H9 (cell line): Measurements from ENCODE around the gene GLYR1. TPM values are rescaled to one million over a fixed set of nuclear protein-coding genes. Genes with fewer than 3 reads are reported as not detected.

Experiments
- DNase-seq: peaks from one replicate; pipeline ENCODE4 v3.0.0-alpha.2; 2017
- H2AFZ ChIP-seq: one replicate; pipeline ENCODE4 v1.6.1; 2013; ENCODE audit warnings: mild to moderate bottlenecking, low read length, control low read depth, moderate library complexity
- H2AK5ac ChIP-seq: 2 replicates; pipeline ENCODE4 v1.6.1; 2013; ENCODE audit warnings: low read length, control low read depth, mixed read lengths; ENCODE audit not compliant: insufficient read length
- H2BK120ac ChIP-seq: one replicate; pipeline ENCODE4 v1.6.1; 2013; ENCODE audit warnings: low read depth, mild to moderate bottlenecking, low read length, control low read depth, inconsistent platforms; ENCODE audit not compliant: poor library complexity, severe bottlenecking
- H2BK12ac ChIP-seq: 2 replicates; pipeline ENCODE4 v1.6.1; 2013; ENCODE audit warnings: low read length, control low read depth, mixed read lengths, low read depth; ENCODE audit not compliant: insufficient read length
- H2BK15ac ChIP-seq: 2 replicates; pipeline ENCODE4 v1.6.1; 2013; ENCODE audit warnings: low read depth, low read length, control low read depth
- H2BK20ac ChIP-seq: one replicate; pipeline ENCODE4 v1.6.1; 2013; ENCODE audit warnings: low read depth, mild to moderate bottlenecking, low read length, control low read depth, inconsistent platforms; ENCODE audit not compliant: poor library complexity, severe bottlenecking
- H2BK5ac ChIP-seq: 2 replicates; pipeline ENCODE4 v1.6.1; 2013; ENCODE audit warnings: low read length, control low read depth, mixed read lengths; ENCODE audit not compliant: insufficient read length
- H3K14ac ChIP-seq: 2 replicates; pipeline ENCODE4 v1.6.1; 2013; ENCODE audit warnings: low read length, control low read depth; ENCODE audit not compliant: insufficient read depth
- H3K18ac ChIP-seq: 2 replicates; pipeline ENCODE4 v1.6.1; 2013; ENCODE audit warnings: low read depth, mild to moderate bottlenecking, mixed read lengths, low read length, control low read depth; ENCODE audit not compliant: insufficient read length
- H3K23ac ChIP-seq: 2 replicates; pipeline ENCODE4 v1.6.1; 2013; ENCODE audit warnings: low read length, control low read depth, mixed read lengths, low read depth; ENCODE audit not compliant: insufficient read length
- H3K23me2 ChIP-seq: 2 replicates; pipeline ENCODE4 v1.6.1; 2013; ENCODE audit warnings: low read depth, mild to moderate bottlenecking, mixed read lengths, low read length, control low read depth; ENCODE audit not compliant: insufficient read length, poor library complexity, severe bottlenecking
- H3K27ac ChIP-seq: 2 replicates; pipeline ENCODE4 v1.5.1; 2013; ENCODE audit warnings: low read length, control low read depth, mixed read lengths, low read depth; ENCODE audit not compliant: insufficient read length
- H3K27me3 ChIP-seq: 2 replicates; pipeline ENCODE4 v1.6.1; 2013; ENCODE audit warnings: low read length, control low read depth, inconsistent platforms; ENCODE audit not compliant: insufficient read depth
- H3K4ac ChIP-seq: 2 replicates; pipeline ENCODE4 v1.6.1; 2013; ENCODE audit warnings: low read depth, mild to moderate bottlenecking, control low read depth, inconsistent platforms, low read length, moderate library complexity
- H3K4me1 ChIP-seq: 2 replicates; pipeline ENCODE4 v1.6.1; 2013; ENCODE audit warnings: low read length, control low read depth, inconsistent platforms; ENCODE audit not compliant: insufficient read depth
- H3K4me2 ChIP-seq: 2 replicates; pipeline ENCODE4 v1.6.1; 2013; ENCODE audit warnings: low read length, control low read depth, mixed read lengths; ENCODE audit not compliant: insufficient read length, insufficient read depth
- H3K56ac ChIP-seq: 2 replicates; pipeline ENCODE4 v1.6.1; 2013; ENCODE audit warnings: low read depth, mild to moderate bottlenecking, mixed read lengths, low read length, control low read depth; ENCODE audit not compliant: insufficient read length
- H3K79me1 ChIP-seq: 2 replicates; pipeline ENCODE4 v1.6.1; 2013; ENCODE audit warnings: low read depth, mild to moderate bottlenecking, moderate library complexity, low read length, control low read depth, inconsistent platforms; ENCODE audit not compliant: insufficient read depth, poor library complexity, severe bottlenecking
- H3K79me2 ChIP-seq: 2 replicates; pipeline ENCODE4 v1.6.1; 2013; ENCODE audit warnings: low read length, control low read depth, inconsistent platforms; ENCODE audit not compliant: insufficient read depth
- H3K9ac ChIP-seq: 2 replicates; pipeline ENCODE4 v1.6.1; 2013; ENCODE audit warnings: low read length, control low read depth, mixed read lengths; ENCODE audit not compliant: insufficient read length; ENCODE audit errors: extremely low read depth
- H3K9me3 ChIP-seq: one replicate; pipeline ENCODE4 v1.6.1; 2013; ENCODE audit warnings: low read depth, low read length, inconsistent platforms; ENCODE audit not compliant: control insufficient read depth
- H3T11ph ChIP-seq: one replicate; pipeline ENCODE4 v1.6.1; 2013; ENCODE audit warnings: mild to moderate bottlenecking, low read length, control low read depth, inconsistent platforms
- H4K20me1 ChIP-seq: one replicate; pipeline ENCODE4 v1.6.1; 2013; ENCODE audit not compliant: control insufficient read depth, insufficient read length, insufficient read depth
- H4K5ac ChIP-seq: 2 replicates; pipeline ENCODE4 v1.6.1; 2013; ENCODE audit warnings: low read depth, mild to moderate bottlenecking, mixed read lengths, low read length, control low read depth; ENCODE audit not compliant: insufficient read length
- H4K8ac ChIP-seq: replicated peaks from 2 replicates; pipeline ENCODE4 v1.6.1; 2013; ENCODE audit warnings: low read length, control low read depth, mixed read lengths, low read depth; ENCODE audit not compliant: insufficient read length
- H4K91ac ChIP-seq: 2 replicates; pipeline ENCODE4 v1.6.1; 2013; ENCODE audit warnings: low read depth, mild to moderate bottlenecking, moderate library complexity, mixed read lengths, low read length, control low read depth; ENCODE audit not compliant: insufficient read length
- H3K27ac Mint-ChIP-seq, 3 experiments: 2 replicates in 2 of 3; 3 replicates in 1 of 3; pipeline ENCODE4 v1.8.0; 2020 to 2021; ENCODE audit warnings: mixed read lengths in 3 of 3, mild to moderate bottlenecking in 1 of 3, moderate library complexity in 1 of 3
- H3K27me3 Mint-ChIP-seq: 2 replicates; pipeline ENCODE4 v1.8.0; 2021; ENCODE audit warnings: low read depth, mild to moderate bottlenecking, moderate library complexity, mixed read lengths
- H3K36me3 Mint-ChIP-seq, 3 experiments: 2 replicates in 2 of 3; 3 replicates in 1 of 3; pipeline ENCODE4 v1.8.0; 2020 to 2021; ENCODE audit warnings: low read depth in 3 of 3, mixed read lengths in 3 of 3; ENCODE audit not compliant: insufficient read depth in 1 of 3
- H3K4me1 Mint-ChIP-seq, 2 experiments: 2 replicates each; pipeline ENCODE4 v1.8.0; 2020; ENCODE audit warnings: mixed read lengths in 2 of 2
- H3K4me3 Mint-ChIP-seq, 2 experiments: 2 replicates in 1 of 2; 3 replicates in 1 of 2; pipeline ENCODE4 v1.8.0; 2020 to 2021; ENCODE audit warnings: mild to moderate bottlenecking in 2 of 2, mixed read lengths in 2 of 2, moderate library complexity in 1 of 2
- H3K9me3 Mint-ChIP-seq, 2 experiments: 2 replicates in 1 of 2; 3 replicates in 1 of 2; pipeline ENCODE4 v1.8.0; 2020; ENCODE audit warnings: mild to moderate bottlenecking in 2 of 2, mixed read lengths in 2 of 2, moderate library complexity in 1 of 2
- WGBS: extraction: QIAGEN DNeasy Blood & Tissue Kit; methylation state at CpG from one replicate; pipeline ENCODE4 v1.1.7; 2013; ENCODE audit warnings: missing lambda C conversion rate, low lambda C conversion rate, mixed read lengths; ENCODE audit not compliant: insufficient read length; ENCODE audit errors: extremely low coverage; 5-methylcytosine and 5-hydroxymethylcytosine counted together
- total RNA-seq: library from RNA; stranded (reverse); gene quantifications from 2 replicates; pipeline ENCODE4 v1.2.1, GENCODE V29; 2021
- TF ChIP-seq, protein P1 (sequence below): fragments of 200-600 bp; sonication (generic); conservative IDR thresholded peaks from 3 replicates; pipeline ENCODE4 v1.8.0; 2021; ENCODE audit warnings: antibody characterized with exemption, mild to moderate bottlenecking

GLYR1 gene
- total RNA-seq, 1 experiment from 2014 or later: 114 TPM

DNA sequence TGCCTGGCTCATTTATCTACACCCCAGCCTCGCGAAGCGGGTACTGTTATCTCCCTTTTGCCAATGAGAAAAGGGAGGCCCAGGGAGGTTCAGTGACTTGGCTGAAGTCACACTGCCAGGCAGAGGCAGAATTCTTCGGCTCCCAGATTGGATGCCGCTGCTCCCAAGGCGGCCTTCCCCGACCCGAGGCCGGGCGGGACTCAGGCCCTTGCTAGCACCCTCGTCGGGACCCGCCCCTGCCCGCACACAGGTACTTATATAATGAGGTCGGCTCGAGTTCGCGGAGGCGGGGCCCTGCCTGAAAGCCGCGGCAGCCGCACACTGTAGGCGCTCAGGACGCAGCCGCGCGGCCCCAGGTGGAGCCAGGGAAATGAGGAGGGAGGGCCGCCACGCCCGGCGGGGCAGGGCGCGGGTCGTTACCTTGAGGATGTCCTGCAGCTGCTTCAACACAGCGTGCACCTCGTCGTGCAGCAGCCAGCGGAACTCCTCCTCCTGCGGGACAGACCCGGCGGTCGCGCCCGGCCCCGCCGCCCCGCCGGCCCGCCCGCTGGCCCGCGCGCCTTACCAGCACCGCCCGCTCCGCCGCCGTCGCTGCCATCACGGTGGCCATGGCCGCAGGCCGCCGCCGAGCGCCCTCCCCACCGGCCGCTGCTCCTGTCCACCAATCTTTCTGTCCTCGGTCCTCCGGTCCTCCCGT lies 45.0 kb downstream of the GLYR1 start, which contains the start of gene ROGDI:
TSS of gene ROGDI (minus strand) at position 672 of the 697 bp plus-strand sequence. CDS start at position 610, 62 bp downstream.
- Histone ChIP-seq H2AFZ (no peak within 1 kb of the TSS), H4K8ac (no peak within 1 kb of the TSS), H3K27me3 (no peaks in the 10 kb centered on the region), H3K79me2 (no peaks in the 10 kb centered on the region), H3K9me3 (no peaks in the 10 kb centered on the region), H2BK5ac (no peak within 1 kb of the TSS), H3K23me2 (peaks cover 7% of the 10 kb centered on the region), H3K27ac (no peak within 1 kb of the TSS), H2BK20ac (no peak within 1 kb of the TSS), H2BK15ac (no peak within 1 kb of the TSS), H3K4me2 (peak within 1 kb of the TSS; percentile 83), H3K18ac (peak within 1 kb of the TSS; percentile 65), H2BK12ac (no peak within 1 kb of the TSS), H3K56ac (no peak within 1 kb of the TSS), H3T11ph (no peak within 1 kb of the TSS), H4K91ac (no peak within 1 kb of the TSS), H2BK120ac (no peak within 1 kb of the TSS), H4K20me1 (no peaks in the 10 kb centered on the region), H3K23ac (no peak within 1 kb of the TSS), H4K5ac (no peak within 1 kb of the TSS), H3K9ac (peak within 1 kb of the TSS; percentile 66), H3K4ac (no peak within 1 kb of the TSS), H3K79me1 (no peaks in the 10 kb centered on the region), H2AK5ac (no peak within 1 kb of the TSS), H3K14ac (peak within 1 kb of the TSS; percentile 85), H3K4me1 (no peaks in the 10 kb centered on the region)
- no CpG with 5 or more reads among the region's 70 CpGs for WGBS
- Mint-ChIP-seq H3K4me1 (peaks cover 17 to 31% of the 10 kb centered on the region in 2 experiments), H3K36me3 (peaks cover 11 to 43% (median 36%) of the 10 kb centered on the region in 3 experiments), H3K9me3 (no peaks in the 10 kb centered on the region), H3K27ac (peak within 1 kb of the TSS; percentile 72 to 81 (median 76); a peak in 5 of 7 replicates), H3K27me3 (no peaks in the 10 kb centered on the region; the same call in 1 of the 2 replicates), H3K4me3 (peak within 1 kb of the TSS; percentile 76 to 85)
- TF ChIP-seq, protein P1, sequence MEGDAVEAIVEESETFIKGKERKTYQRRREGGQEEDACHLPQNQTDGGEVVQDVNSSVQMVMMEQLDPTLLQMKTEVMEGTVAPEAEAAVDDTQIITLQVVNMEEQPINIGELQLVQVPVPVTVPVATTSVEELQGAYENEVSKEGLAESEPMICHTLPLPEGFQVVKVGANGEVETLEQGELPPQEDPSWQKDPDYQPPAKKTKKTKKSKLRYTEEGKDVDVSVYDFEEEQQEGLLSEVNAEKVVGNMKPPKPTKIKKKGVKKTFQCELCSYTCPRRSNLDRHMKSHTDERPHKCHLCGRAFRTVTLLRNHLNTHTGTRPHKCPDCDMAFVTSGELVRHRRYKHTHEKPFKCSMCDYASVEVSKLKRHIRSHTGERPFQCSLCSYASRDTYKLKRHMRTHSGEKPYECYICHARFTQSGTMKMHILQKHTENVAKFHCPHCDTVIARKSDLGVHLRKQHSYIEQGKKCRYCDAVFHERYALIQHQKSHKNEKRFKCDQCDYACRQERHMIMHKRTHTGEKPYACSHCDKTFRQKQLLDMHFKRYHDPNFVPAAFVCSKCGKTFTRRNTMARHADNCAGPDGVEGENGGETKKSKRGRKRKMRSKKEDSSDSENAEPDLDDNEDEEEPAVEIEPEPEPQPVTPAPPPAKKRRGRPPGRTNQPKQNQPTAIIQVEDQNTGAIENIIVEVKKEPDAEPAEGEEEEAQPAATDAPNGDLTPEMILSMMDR: no peak
- DNase-seq: peak; percentile 95
